OCI-LY1 (cell line): ENCODE results near the gene IFNGR2.
A peak's percentile ranks its signal among the peaks of the same experiment; 100 is the strongest.

Experiments
- H2AFZ ChIP-seq: fragments of 200-600 bp; sonication (generic), shearing (Covaris generic); 2 replicates; pipeline ENCODE4 v1.6.0; 2014; ENCODE audit warnings: antibody characterized with exemption, mild to moderate bottlenecking, low read length
- H3F3A ChIP-seq: fragments of 200-600 bp; sonication (generic), shearing (Covaris generic); 2 replicates; pipeline ENCODE4 v1.6.0; 2014; ENCODE audit warnings: mild to moderate bottlenecking, antibody characterized with exemption, low read length, moderate library complexity; ENCODE audit not compliant: insufficient read depth
- H3K27ac ChIP-seq: fragments of 200-600 bp; sonication (generic); 2 replicates; pipeline ENCODE4 v1.5.1; 2014; ENCODE audit warnings: low read length, mixed run types, mild to moderate bottlenecking, low read depth; ENCODE audit not compliant: poor library complexity, severe bottlenecking
- H3K27me3 ChIP-seq: fragments of 200-600 bp; sonication (generic); 2 replicates; pipeline ENCODE4 v1.6.0; 2014; ENCODE audit warnings: antibody characterized with exemption, mild to moderate bottlenecking, low read length, moderate library complexity; ENCODE audit not compliant: insufficient read depth
- H3K36me3 ChIP-seq: fragments of 200-600 bp; sonication (generic); 2 replicates; pipeline ENCODE4 v1.6.1; 2014; ENCODE audit warnings: mild to moderate bottlenecking, antibody characterized with exemption, low read length, moderate library complexity, mixed read lengths; ENCODE audit not compliant: insufficient read depth
- H3K4me1 ChIP-seq: fragments of 200-600 bp; sonication (generic); 2 replicates; pipeline ENCODE4 v1.5.1; 2014; ENCODE audit warnings: mild to moderate bottlenecking, low read length, moderate library complexity; ENCODE audit not compliant: insufficient read depth, severe bottlenecking
- H3K4me2 ChIP-seq: fragments of 200-600 bp; sonication (generic), shearing (Covaris generic); 2 replicates; pipeline ENCODE4 v1.6.1; 2014; ENCODE audit warnings: low read length
- H3K4me3 ChIP-seq: fragments of 200-600 bp; sonication (generic); 2 replicates; pipeline ENCODE4 v1.5.1; 2014; ENCODE audit warnings: low read length, low read depth, mild to moderate bottlenecking, mixed read lengths; ENCODE audit not compliant: poor library complexity, severe bottlenecking
- H3K79me2 ChIP-seq: fragments of 200-600 bp; shearing (Covaris generic); 2 replicates; pipeline ENCODE4 v1.6.1; 2016; ENCODE audit warnings: mixed run types, low read length, mixed read lengths; ENCODE audit not compliant: insufficient read depth
- H3K9ac ChIP-seq: fragments of 200-600 bp; sonication (generic), shearing (Covaris generic); 2 replicates; pipeline ENCODE4 v1.6.1; 2014; ENCODE audit warnings: mild to moderate bottlenecking, low read length, mixed read lengths
- H3K9me2 ChIP-seq: fragments of 200-600 bp; sonication (generic), shearing (Covaris generic); 2 replicates; pipeline ENCODE4 v1.6.1; 2014; ENCODE audit warnings: low read depth, mild to moderate bottlenecking, low read length, mixed read lengths
- H3K9me3 ChIP-seq: fragments of 200-600 bp; shearing (Covaris generic); 2 replicates; pipeline ENCODE4 v1.6.1; 2014; ENCODE audit warnings: low read length, mixed read lengths
- H4K20me1 ChIP-seq: fragments of 200-600 bp; sonication (generic), shearing (Covaris generic); 2 replicates; pipeline ENCODE4 v1.6.0; 2016; ENCODE audit warnings: mild to moderate bottlenecking, low read length; ENCODE audit not compliant: insufficient read depth
- EZH2 ChIP-seq: fragments of 200-600 bp; sonication (generic), shearing (Covaris generic); IDR thresholded peaks from 2 replicates; pipeline ENCODE4 v1.8.0; 2017; ENCODE audit warnings: borderline replicate concordance, mixed run types, mild to moderate bottlenecking, antibody characterized with exemption, low read length, moderate library complexity, mixed read lengths
- TF ChIP-seq, protein P1 (sequence below): fragments of 200-600 bp; sonication (generic), shearing (Covaris generic); IDR thresholded peaks from 2 replicates; pipeline ENCODE4 v1.5.1; 2017; ENCODE audit warnings: mild to moderate bottlenecking, antibody characterized with exemption, low read length, moderate library complexity, mixed read lengths

Gene IFNGR2

DNA sequence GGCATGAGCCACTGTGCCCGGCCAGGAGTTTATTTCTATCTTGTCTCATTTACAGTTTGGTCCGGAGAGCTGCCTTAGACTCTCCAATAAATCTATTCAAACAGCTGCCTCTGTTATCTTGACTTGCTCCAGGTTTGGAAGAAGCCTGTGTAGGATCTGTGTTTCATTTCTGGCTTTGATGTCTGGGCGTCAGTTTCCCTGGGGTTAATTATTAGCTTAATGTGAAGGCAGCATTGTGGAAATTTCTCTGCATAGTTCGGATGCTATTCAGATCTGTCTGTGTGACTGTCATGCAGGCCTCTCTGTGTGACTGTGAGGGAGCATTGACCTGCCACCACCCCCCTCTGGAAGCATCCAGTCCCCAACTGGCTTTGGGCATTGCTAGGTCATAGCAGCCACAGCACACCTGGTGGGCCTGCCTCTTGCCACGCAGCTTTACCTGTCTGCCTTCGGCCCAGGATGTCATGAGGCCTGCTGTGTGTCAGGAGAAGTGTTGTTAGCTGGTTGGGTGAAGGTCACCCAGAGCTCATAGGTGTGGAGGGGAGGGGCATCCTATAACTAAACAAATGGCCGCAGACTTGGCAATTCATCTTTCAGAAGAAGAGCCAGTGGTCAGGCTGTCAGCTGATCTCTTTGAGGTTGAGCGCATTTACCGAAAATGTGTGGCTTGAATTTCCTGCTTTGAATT, 9.8 kb downstream of the IFNGR2 start:
- peak overlapping the region; percentile 19 for H3K27ac ChIP-seq
- no peak overlapping the region for H2AFZ ChIP-seq
- H3K36me3 ChIP-seq: peaks cover 69% of the 10 kb centered on the region
- no peak overlapping the region for H3K9ac ChIP-seq
- no peaks in the 10 kb centered on the region for H3K9me3 ChIP-seq
- H3K4me3 ChIP-seq: no peak overlapping the region
- peaks cover 75% of the 10 kb centered on the region for H3K79me2 ChIP-seq
- TF ChIP-seq, protein P1, sequence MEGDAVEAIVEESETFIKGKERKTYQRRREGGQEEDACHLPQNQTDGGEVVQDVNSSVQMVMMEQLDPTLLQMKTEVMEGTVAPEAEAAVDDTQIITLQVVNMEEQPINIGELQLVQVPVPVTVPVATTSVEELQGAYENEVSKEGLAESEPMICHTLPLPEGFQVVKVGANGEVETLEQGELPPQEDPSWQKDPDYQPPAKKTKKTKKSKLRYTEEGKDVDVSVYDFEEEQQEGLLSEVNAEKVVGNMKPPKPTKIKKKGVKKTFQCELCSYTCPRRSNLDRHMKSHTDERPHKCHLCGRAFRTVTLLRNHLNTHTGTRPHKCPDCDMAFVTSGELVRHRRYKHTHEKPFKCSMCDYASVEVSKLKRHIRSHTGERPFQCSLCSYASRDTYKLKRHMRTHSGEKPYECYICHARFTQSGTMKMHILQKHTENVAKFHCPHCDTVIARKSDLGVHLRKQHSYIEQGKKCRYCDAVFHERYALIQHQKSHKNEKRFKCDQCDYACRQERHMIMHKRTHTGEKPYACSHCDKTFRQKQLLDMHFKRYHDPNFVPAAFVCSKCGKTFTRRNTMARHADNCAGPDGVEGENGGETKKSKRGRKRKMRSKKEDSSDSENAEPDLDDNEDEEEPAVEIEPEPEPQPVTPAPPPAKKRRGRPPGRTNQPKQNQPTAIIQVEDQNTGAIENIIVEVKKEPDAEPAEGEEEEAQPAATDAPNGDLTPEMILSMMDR: no peak
- no peak for TF ChIP-seq EZH2
- peaks cover 5% of the 10 kb centered on the region; the same call in 1 of the 2 replicates for H4K20me1 ChIP-seq
- H3F3A ChIP-seq: no peaks in the 10 kb centered on the region
- H3K27me3 ChIP-seq: no peaks in the 10 kb centered on the region
- H3K9me2 ChIP-seq: no peaks in the 10 kb centered on the region
- H3K4me1 ChIP-seq: peaks cover 23% of the 10 kb centered on the region
- peak overlapping the region; percentile 9; the same call in 1 of the 2 replicates for H3K4me2 ChIP-seq

DNA sequence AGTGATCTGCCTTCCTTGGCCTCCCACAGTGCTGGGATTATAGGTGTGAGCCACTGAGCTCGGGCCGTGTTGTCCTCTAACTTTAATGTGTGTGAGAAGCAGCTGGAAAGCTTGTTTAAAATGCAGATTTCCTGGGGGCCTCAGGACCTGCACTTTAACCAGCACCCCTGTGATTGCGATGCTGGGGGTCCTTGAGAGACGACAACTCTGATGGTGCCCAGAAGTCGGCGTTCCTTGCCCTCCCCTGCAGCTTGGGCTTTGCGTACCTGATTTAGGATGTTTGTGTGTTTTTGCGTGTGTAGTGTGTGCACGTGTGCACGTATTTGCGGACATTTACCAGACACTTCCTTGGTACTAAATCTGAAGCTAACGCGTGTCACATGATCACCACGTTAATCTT, 10.9 kb downstream of the IFNGR2 start:
- no peak overlapping the region for H3K4me3 ChIP-seq
- no peak overlapping the region for H3K4me2 ChIP-seq
- peaks cover 5% of the 10 kb centered on the region; the same call in 1 of the 2 replicates for H4K20me1 ChIP-seq
- no peaks in the 10 kb centered on the region for H3K9me2 ChIP-seq
- TF ChIP-seq EZH2: no peak
- TF ChIP-seq, protein P1: no peak
- no peak overlapping the region for H3K27ac ChIP-seq
- H3K9me3 ChIP-seq: no peaks in the 10 kb centered on the region
- H3K36me3 ChIP-seq: peaks cover 68% of the 10 kb centered on the region
- no peak overlapping the region for H2AFZ ChIP-seq
- peaks cover 74% of the 10 kb centered on the region for H3K79me2 ChIP-seq
- no peak overlapping the region for H3K9ac ChIP-seq
- H3K4me1 ChIP-seq: peaks cover 23% of the 10 kb centered on the region
- no peaks in the 10 kb centered on the region for H3F3A ChIP-seq
- H3K27me3 ChIP-seq: no peaks in the 10 kb centered on the region

DNA sequence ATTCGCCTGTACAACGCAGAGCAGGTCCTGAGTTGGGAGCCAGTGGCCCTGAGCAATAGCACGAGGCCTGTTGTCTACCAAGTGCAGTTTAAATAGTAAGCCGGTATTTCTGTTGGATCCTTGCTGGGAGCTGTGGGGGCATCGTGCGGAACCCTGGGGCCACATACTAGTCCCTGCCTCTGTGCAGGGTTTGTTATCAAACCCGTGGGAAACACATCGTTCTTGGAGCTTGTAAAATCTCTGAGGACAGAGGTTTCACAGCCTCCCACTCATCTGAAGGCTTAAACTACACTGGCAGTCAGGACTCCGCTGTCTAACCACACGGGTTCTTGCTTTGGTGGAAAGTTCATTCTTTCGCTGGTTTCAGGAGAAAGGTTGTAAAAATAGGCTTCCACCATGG, 11.7 kb downstream of the IFNGR2 start:
- no peaks in the 10 kb centered on the region for H3K9me2 ChIP-seq
- H4K20me1 ChIP-seq: peaks cover 5% of the 10 kb centered on the region; the same call in 1 of the 2 replicates
- H3K4me3 ChIP-seq: no peak overlapping the region
- TF ChIP-seq EZH2: no peak
- H3K9me3 ChIP-seq: no peaks in the 10 kb centered on the region
- no peak overlapping the region for H3K9ac ChIP-seq
- H3K4me2 ChIP-seq: no peak overlapping the region
- peaks cover 23% of the 10 kb centered on the region for H3K4me1 ChIP-seq
- peaks cover 67% of the 10 kb centered on the region for H3K79me2 ChIP-seq
- H3K27me3 ChIP-seq: no peaks in the 10 kb centered on the region
- no peaks in the 10 kb centered on the region for H3F3A ChIP-seq
- no peak overlapping the region for H3K27ac ChIP-seq
- no peak overlapping the region for H2AFZ ChIP-seq
- H3K36me3 ChIP-seq: peaks cover 72% of the 10 kb centered on the region

DNA sequence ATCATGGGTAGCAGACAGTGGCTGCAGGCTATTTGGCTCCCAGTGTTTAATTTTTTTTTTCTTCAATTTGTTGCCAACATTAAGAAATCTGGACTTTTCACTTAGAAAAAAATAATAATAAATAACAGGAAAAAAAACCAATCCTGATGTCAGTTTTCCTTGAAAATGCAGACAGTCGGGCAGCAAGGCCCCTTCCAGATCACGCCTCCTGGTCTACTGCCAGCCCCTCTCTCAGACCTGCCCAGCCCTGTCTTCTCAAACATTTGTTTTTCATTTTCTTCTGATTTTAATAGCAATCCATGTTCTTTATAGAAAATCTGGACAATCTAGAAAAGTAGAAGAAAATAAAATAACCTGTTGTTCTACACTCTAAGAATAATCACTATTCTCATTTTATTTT, 15.5 kb downstream of the IFNGR2 start:
- Histone ChIP-seq H3K79me2 (peaks cover 34% of the 10 kb centered on the region), H3K36me3 (peaks cover 84% of the 10 kb centered on the region), H3K9ac (no peak overlapping the region), H3F3A (no peaks in the 10 kb centered on the region), H2AFZ (no peak overlapping the region), H3K4me1 (no peaks in the 10 kb centered on the region), H3K27ac (no peak overlapping the region), H3K27me3 (no peaks in the 10 kb centered on the region), H3K9me3 (no peaks in the 10 kb centered on the region), H3K4me3 (no peak overlapping the region), H3K9me2 (no peaks in the 10 kb centered on the region), H3K4me2 (no peak overlapping the region), H4K20me1 (no peaks in the 10 kb centered on the region)
- no peak for TF ChIP-seq EZH2
- TF ChIP-seq, protein P1: no peak
